ENCODE data around the gene NKX1-2.

The NKX1-2 gene

GRCh38 chr10:124484031-124484430 lies 34.2 kb upstream of the NKX1-2 start:
- H3K36me3 Mint-ChIP-seq (ENCODE audit: insufficient read depth): no peaks in the 10 kb centered on the region
- DNase-seq (no peak), ATAC-seq (replicated peaks) (no peak)
- H3K9me3 Mint-ChIP-seq: peaks cover 0 to 2% of the 10 kb centered on the region in 2 donors
- peaks cover 5% of the 10 kb centered on the region in 2 donors for H3K4me1 Mint-ChIP-seq (ENCODE audit: low read depth in 2 of 2)
- H3K27me3 Mint-ChIP-seq: no peaks in the 10 kb centered on the region
- no peak overlapping the region for H3K4me3 Mint-ChIP-seq
- peak overlapping the region in 1 of 2 donors; percentile 42 for H3K27ac Mint-ChIP-seq

GRCh38 chr10:124482876-124483275 lies 33.0 kb upstream of the NKX1-2 start:
- Mint-ChIP-seq H3K4me1 (ENCODE audit: low read depth in 2 of 2) (peaks cover 5% of the 10 kb centered on the region in 2 donors), H3K9me3 (peaks cover 0 to 2% of the 10 kb centered on the region in 2 donors), H3K27me3 (no peaks in the 10 kb centered on the region), H3K27ac (peak overlapping the region in 1 of 2 donors; percentile 11), H3K4me3 (no peak overlapping the region), H3K36me3 (ENCODE audit: insufficient read depth) (no peaks in the 10 kb centered on the region)
- ATAC-seq (replicated peaks) (no peak), DNase-seq (no peak)

- Mint-ChIP-seq H3K27me3 (no peaks in the 10 kb centered on the region), H3K4me3 (no peak overlapping the region), H3K27ac (peak overlapping the region; percentile 11), H3K4me1 (ENCODE audit: low read depth in 2 of 2) (peaks cover 5% of the 10 kb centered on the region in 2 donors), H3K9me3 (peaks cover 0 to 1% of the 10 kb centered on the region in 2 donors), H3K36me3 (ENCODE audit: insufficient read depth) (no peaks in the 10 kb centered on the region)
- ATAC-seq (replicated peaks) (no peak), DNase-seq (no peak)
Observed at GRCh38 chr10:124482236-124482800, 32.5 kb upstream of the NKX1-2 start.

- H3K36me3 Mint-ChIP-seq (ENCODE audit: insufficient read depth): no peaks in the 10 kb centered on the region
- no peaks in the 10 kb centered on the region for H3K9me3 Mint-ChIP-seq
- ATAC-seq (replicated peaks): no peak
- no peaks in the 10 kb centered on the region for H3K27me3 Mint-ChIP-seq
- peaks cover 5% of the 10 kb centered on the region in 2 donors for H3K4me1 Mint-ChIP-seq (ENCODE audit: low read depth in 2 of 2)
- no peak overlapping the region for H3K4me3 Mint-ChIP-seq
- DNase-seq: no peak
- H3K27ac Mint-ChIP-seq: no peak overlapping the region
Observed at GRCh38 chr10:124481717-124482116, 31.9 kb upstream of the NKX1-2 start.

GRCh38 chr10:124480860-124481259 lies 31.0 kb upstream of the NKX1-2 start:
- Mint-ChIP-seq H3K27ac (no peak overlapping the region), H3K9me3 (no peaks in the 10 kb centered on the region), H3K36me3 (ENCODE audit: insufficient read depth) (no peaks in the 10 kb centered on the region), H3K27me3 (no peaks in the 10 kb centered on the region), H3K4me3 (no peak overlapping the region), H3K4me1 (ENCODE audit: low read depth in 2 of 2) (peaks cover 5% of the 10 kb centered on the region in 2 donors)
- ATAC-seq (replicated peaks) (no peak), DNase-seq (no peak)

- no peaks in the 10 kb centered on the region for H3K36me3 Mint-ChIP-seq (ENCODE audit: insufficient read depth)
- H3K4me1 Mint-ChIP-seq (ENCODE audit: low read depth in 2 of 2): peaks cover 5 to 10% of the 10 kb centered on the region in 2 donors
- H3K4me3 Mint-ChIP-seq: no peak overlapping the region
- ATAC-seq (replicated peaks) (no peak), DNase-seq (no peak)
- H3K27ac Mint-ChIP-seq: no peak overlapping the region
- no peaks in the 10 kb centered on the region for H3K27me3 Mint-ChIP-seq
- no peaks in the 10 kb centered on the region for H3K9me3 Mint-ChIP-seq
Observed at GRCh38 chr10:124478515-124478914, 28.7 kb upstream of the NKX1-2 start.

GRCh38 chr10:124477614-124478363 lies 28.0 kb upstream of the NKX1-2 start:
- no peak for DNase-seq
- Mint-ChIP-seq H3K9me3 (no peaks in the 10 kb centered on the region), H3K4me1 (ENCODE audit: low read depth in 2 of 2) (peaks cover 5 to 9% of the 10 kb centered on the region in 2 donors), H3K27me3 (no peaks in the 10 kb centered on the region), H3K4me3 (no peak overlapping the region), H3K36me3 (ENCODE audit: insufficient read depth) (no peaks in the 10 kb centered on the region), H3K27ac (no peak overlapping the region)
- ATAC-seq (replicated peaks): no peak

GRCh38 chr10:124476043-124476725 lies 26.3 kb upstream of the NKX1-2 start:
- Mint-ChIP-seq H3K27me3 (no peaks in the 10 kb centered on the region), H3K4me3 (no peak overlapping the region), H3K9me3 (no peaks in the 10 kb centered on the region), H3K27ac (no peak overlapping the region), H3K36me3 (ENCODE audit: insufficient read depth) (no peaks in the 10 kb centered on the region), H3K4me1 (ENCODE audit: low read depth in 2 of 2) (peaks cover 5% of the 10 kb centered on the region in 2 donors)
- ATAC-seq (replicated peaks) (no peak), DNase-seq (no peak)

GRCh38 chr10:124474514-124475070 lies 24.8 kb upstream of the NKX1-2 start:
- no peaks in the 10 kb centered on the region for H3K27me3 Mint-ChIP-seq
- H3K9me3 Mint-ChIP-seq: no peaks in the 10 kb centered on the region
- no peak for DNase-seq
- H3K4me3 Mint-ChIP-seq: no peak overlapping the region
- H3K4me1 Mint-ChIP-seq (ENCODE audit: low read depth in 2 of 2): peaks cover 3 to 5% of the 10 kb centered on the region in 2 donors
- no peaks in the 10 kb centered on the region for H3K36me3 Mint-ChIP-seq (ENCODE audit: insufficient read depth)
- peak overlapping the region in 1 of 2 donors; percentile 64 for H3K27ac Mint-ChIP-seq
- no peak for ATAC-seq (replicated peaks)

- ATAC-seq (replicated peaks) (peak; percentile 64), DNase-seq (no peak)
- no peak overlapping the region for H3K4me3 Mint-ChIP-seq
- no peaks in the 10 kb centered on the region for H3K9me3 Mint-ChIP-seq
- H3K27me3 Mint-ChIP-seq: no peaks in the 10 kb centered on the region
- H3K36me3 Mint-ChIP-seq (ENCODE audit: insufficient read depth): no peaks in the 10 kb centered on the region
- H3K27ac Mint-ChIP-seq: peak overlapping the region in 1 of 2 donors; percentile 57
- H3K4me1 Mint-ChIP-seq (ENCODE audit: low read depth in 2 of 2): peaks cover 2 to 5% of the 10 kb centered on the region in 2 donors
Observed at GRCh38 chr10:124473070-124473469, 23.2 kb upstream of the NKX1-2 start.

GRCh38 chr10:124472071-124472470 lies 22.2 kb upstream of the NKX1-2 start:
- no peak for DNase-seq
- Mint-ChIP-seq H3K9me3 (no peaks in the 10 kb centered on the region), H3K36me3 (ENCODE audit: insufficient read depth) (no peaks in the 10 kb centered on the region), H3K27ac (no peak overlapping the region), H3K27me3 (no peaks in the 10 kb centered on the region), H3K4me3 (no peak overlapping the region), H3K4me1 (ENCODE audit: low read depth in 2 of 2) (peaks cover 2 to 5% of the 10 kb centered on the region in 2 donors)
- ATAC-seq (replicated peaks): peak; percentile 21

- no peaks in the 10 kb centered on the region for H3K36me3 Mint-ChIP-seq (ENCODE audit: insufficient read depth)
- no peak overlapping the region for H3K27ac Mint-ChIP-seq
- no peaks in the 10 kb centered on the region for H3K9me3 Mint-ChIP-seq
- H3K27me3 Mint-ChIP-seq: no peaks in the 10 kb centered on the region
- ATAC-seq (replicated peaks) (no peak), DNase-seq (no peak)
- H3K4me1 Mint-ChIP-seq (ENCODE audit: low read depth in 2 of 2): peaks cover 4 to 9% of the 10 kb centered on the region in 2 donors
- H3K4me3 Mint-ChIP-seq: no peak overlapping the region
Observed at GRCh38 chr10:124470544-124471434, 21.0 kb upstream of the NKX1-2 start.

GRCh38 chr10:124469956-124470484 lies 20.2 kb upstream of the NKX1-2 start:
- H3K9me3 Mint-ChIP-seq: no peaks in the 10 kb centered on the region
- H3K27me3 Mint-ChIP-seq: no peaks in the 10 kb centered on the region
- H3K4me3 Mint-ChIP-seq: no peak overlapping the region
- DNase-seq (no peak), ATAC-seq (replicated peaks) (no peak)
- no peaks in the 10 kb centered on the region for H3K36me3 Mint-ChIP-seq (ENCODE audit: insufficient read depth)
- H3K4me1 Mint-ChIP-seq (ENCODE audit: low read depth in 2 of 2): peaks cover 11 to 17% of the 10 kb centered on the region in 2 donors
- no peak overlapping the region for H3K27ac Mint-ChIP-seq

Data from effector memory CD8-positive, alpha-beta T cell (primary cell).